HG03378 (cell line): Measurements from ENCODE around the gene PRADC1.

Experiments used
- ATAC-seq: cut with Tn5 transposase; IDR thresholded peaks from one replicate; pipeline ENCODE4 v1.9.1; 2021; ENCODE audit warnings: mild to moderate bottlenecking, moderate library complexity; ENCODE audit not compliant: unreplicated experiment

Gene PRADC1

GRCh38 chr2:73259276-73259675 is 26.2 kb upstream of the PRADC1 start:
- no peak for ATAC-seq

GRCh38 chr2:73258913-73259215 is 25.8 kb upstream of the PRADC1 start:
- ATAC-seq = no peak

- ATAC-seq = no peak
Measured at GRCh38 chr2:73258186-73258912, 25.3 kb upstream of the PRADC1 start.

- ATAC-seq = no peak
Measured at GRCh38 chr2:73257425-73258125, 24.5 kb upstream of the PRADC1 start.

GRCh38 chr2:73257021-73257420 is 24.0 kb upstream of the PRADC1 start:
- ATAC-seq = no peak

- no peak for ATAC-seq
Measured at GRCh38 chr2:73256618-73256922, 23.5 kb upstream of the PRADC1 start.

GRCh38 chr2:73255907-73256617 is 23.0 kb upstream of the PRADC1 start:
- no peak for ATAC-seq

- ATAC-seq = no peak
Measured at GRCh38 chr2:73255007-73255644, 22.1 kb upstream of the PRADC1 start.

GRCh38 chr2:73254343-73255006 is 21.4 kb upstream of the PRADC1 start:
- ATAC-seq = no peak

- ATAC-seq = no peak
Measured at GRCh38 chr2:73253901-73254300, 20.9 kb upstream of the PRADC1 start.

- no peak for ATAC-seq
Measured at GRCh38 chr2:73253400-73253799, 20.4 kb upstream of the PRADC1 start.

- no peak for ATAC-seq
Measured at GRCh38 chr2:73252238-73253027, 19.4 kb upstream of the PRADC1 start.

- ATAC-seq = no peak
Measured at GRCh38 chr2:73250872-73251846, 18.1 kb upstream of the PRADC1 start.

- ATAC-seq = no peak
Measured at GRCh38 chr2:73249636-73250035, 16.6 kb upstream of the PRADC1 start.

- ATAC-seq = no peak
Measured at GRCh38 chr2:73246850-73247249, 13.8 kb upstream of the PRADC1 start.

GRCh38 chr2:73244580-73244979 is 11.5 kb upstream of the PRADC1 start:
- ATAC-seq = no peak

- no peak for ATAC-seq
Measured at GRCh38 chr2:73243884-73244570, 11.0 kb upstream of the PRADC1 start.

- ATAC-seq = no peak
Measured at GRCh38 chr2:73239776-73240175, 6.7 kb upstream of the PRADC1 start.

- no peak for ATAC-seq
Measured at GRCh38 chr2:73238976-73239375, 5.9 kb upstream of the PRADC1 start.
